Mesenchymal stem cell (in vitro differentiated cells and primary cell): ENCODE data around the gene RBM5.

ENCODE experiments used
- DNase-seq: peaks from one replicate; pipeline ENCODE4 v3.0.0-alpha.2; 2013
- H2AFZ ChIP-seq: one replicate; pipeline ENCODE4 v1.6.1; 2013; ENCODE audit warnings: low read depth, mild to moderate bottlenecking, control low read depth, inconsistent platforms, low read length, moderate library complexity
- H2AK5ac ChIP-seq: 2 replicates; pipeline ENCODE4 v1.6.1; 2013; ENCODE audit warnings: low read length, moderate library complexity, mild to moderate bottlenecking, inconsistent platforms; ENCODE audit not compliant: severe bottlenecking
- H2BK120ac ChIP-seq: one replicate; pipeline ENCODE4 v1.6.1; 2013; ENCODE audit warnings: low read depth, mild to moderate bottlenecking, inconsistent platforms, low read length, moderate library complexity
- H2BK12ac ChIP-seq, 2 experiments: one replicate each; pipeline ENCODE4 v1.6.1; 2013; ENCODE audit warnings: inconsistent platforms in 2 of 2, low read length in 2 of 2, mild to moderate bottlenecking in 2 of 2, moderate library complexity in 2 of 2, control low read depth in 1 of 2
- H2BK15ac ChIP-seq: one replicate; pipeline ENCODE4 v1.6.1; 2013; ENCODE audit warnings: mild to moderate bottlenecking, low read depth, inconsistent platforms; ENCODE audit not compliant: poor library complexity, severe bottlenecking
- H2BK5ac ChIP-seq: 2 replicates; pipeline ENCODE4 v1.6.1; 2013; ENCODE audit warnings: low read depth, mild to moderate bottlenecking, low read length, control low read depth, inconsistent platforms; ENCODE audit not compliant: poor library complexity, severe bottlenecking
- H3K14ac ChIP-seq, 2 experiments: one replicate each; pipeline ENCODE4 v1.6.1; 2013; ENCODE audit warnings: inconsistent platforms in 2 of 2, low read length in 2 of 2, control low read depth in 1 of 2, mild to moderate bottlenecking in 1 of 2, moderate library complexity in 1 of 2
- H3K18ac ChIP-seq, 2 experiments: one replicate each; pipeline ENCODE4 v1.6.1; 2013; ENCODE audit warnings: inconsistent platforms in 2 of 2, low read length in 2 of 2, control low read depth in 1 of 2, low read depth in 1 of 2, mild to moderate bottlenecking in 1 of 2
- H3K23ac ChIP-seq, 2 experiments: one replicate each; pipeline ENCODE4 v1.6.1; 2013; ENCODE audit warnings: inconsistent platforms in 2 of 2, low read length in 2 of 2, mild to moderate bottlenecking in 2 of 2, moderate library complexity in 2 of 2, control low read depth in 1 of 2
- H3K27ac ChIP-seq: 2 replicates; pipeline ENCODE4 v1.5.1; 2013; ENCODE audit warnings: mild to moderate bottlenecking, moderate library complexity, low read length, control low read depth, inconsistent platforms; ENCODE audit not compliant: poor library complexity, severe bottlenecking
- H3K27me3 ChIP-seq, 2 experiments: 2 replicates each; pipeline versions ENCODE4 v1.6.1 to v1.7.0; 2013; ENCODE audit warnings: low read length in 2 of 2, mild to moderate bottlenecking in 2 of 2, moderate library complexity in 2 of 2, control low read depth in 1 of 2, inconsistent platforms in 1 of 2; ENCODE audit not compliant: control insufficient read depth in 1 of 2, insufficient read depth in 1 of 2
- H3K36me3 ChIP-seq, 2 experiments: 2 replicates each; pipeline versions ENCODE4 v1.6.1 to v1.7.0; 2013; ENCODE audit warnings: low read length in 2 of 2, control low read depth in 1 of 2, inconsistent platforms in 1 of 2, low read depth in 1 of 2, mild to moderate bottlenecking in 1 of 2; ENCODE audit not compliant: insufficient read depth in 2 of 2, control insufficient read depth in 1 of 2
- H3K4ac ChIP-seq, 2 experiments: one replicate each; pipeline ENCODE4 v1.6.1; 2013; ENCODE audit warnings: inconsistent platforms in 2 of 2, low read length in 2 of 2, mild to moderate bottlenecking in 2 of 2, moderate library complexity in 2 of 2, control low read depth in 1 of 2, low read depth in 1 of 2
- H3K4me1 ChIP-seq: 2 replicates; pipeline ENCODE4 v1.6.1; 2013; ENCODE audit warnings: low read depth, low read length, control low read depth; ENCODE audit not compliant: control insufficient read depth, insufficient read depth
- H3K4me2 ChIP-seq: 2 replicates; pipeline ENCODE4 v1.6.1; 2013; ENCODE audit warnings: low read length, mild to moderate bottlenecking, inconsistent platforms; ENCODE audit not compliant: poor library complexity, severe bottlenecking
- H3K4me3 ChIP-seq, 2 experiments: 2 replicates each; pipeline versions ENCODE4 v1.5.1 to v1.7.0; 2013; ENCODE audit warnings: low read length in 2 of 2, mild to moderate bottlenecking in 2 of 2, control low read depth in 1 of 2, low read depth in 1 of 2; ENCODE audit not compliant: insufficient read depth in 1 of 2
- H3K79me1 ChIP-seq: replicated peaks from 2 replicates; pipeline ENCODE4 v1.6.1; 2013; ENCODE audit warnings: mild to moderate bottlenecking, control low read depth, low read length, inconsistent platforms; ENCODE audit not compliant: poor library complexity, severe bottlenecking
- H3K9ac ChIP-seq: 2 replicates; pipeline ENCODE4 v1.7.0; 2013; ENCODE audit warnings: mild to moderate bottlenecking, low read length, moderate library complexity
- H3K9me3 ChIP-seq: 2 replicates; pipeline ENCODE4 v1.7.0; 2013; ENCODE audit warnings: mild to moderate bottlenecking, low read length; ENCODE audit not compliant: control insufficient read depth
- H4K8ac ChIP-seq: one replicate; pipeline ENCODE4 v1.6.1; 2013; ENCODE audit warnings: inconsistent platforms, mild to moderate bottlenecking, low read length, moderate library complexity
- H4K91ac ChIP-seq: one replicate; pipeline ENCODE4 v1.6.1; 2013; ENCODE audit warnings: mild to moderate bottlenecking, low read length, inconsistent platforms
- WGBS: methylation state at CpG from one replicate; pipeline ENCODE4 v1.1.7; 2013; ENCODE audit warnings: mixed read lengths; 5-methylcytosine and 5-hydroxymethylcytosine counted together

The RBM5 gene

GRCh38 chr3:50122661-50123391 lies 34.1 kb downstream of the RBM5 start:
- no peak for DNase-seq
- 87% methylated on average over 13 of the region's 14 CpGs for WGBS
- Histone ChIP-seq H3K4ac (peak overlapping the region in 1 of 2 experiments; percentile 46), H2AFZ (no peak overlapping the region), H3K36me3 (peaks cover 31 to 53% of the 10 kb centered on the region in 2 experiments), H4K8ac (no peak overlapping the region), H2AK5ac (no peak overlapping the region), H3K27me3 (peaks cover 0 to 17% of the 10 kb centered on the region in 2 experiments), H3K79me1 (no peaks in the 10 kb centered on the region), H3K27ac (no peak overlapping the region), H3K18ac (no peak overlapping the region), H3K9me3 (no peaks in the 10 kb centered on the region), H3K23ac (no peak overlapping the region), H3K4me1 (peaks cover 34% of the 10 kb centered on the region), H2BK12ac (peak overlapping the region in 1 of 2 experiments; percentile 11), H4K91ac (peak overlapping the region; percentile 43), H3K14ac (no peak overlapping the region), H2BK15ac (peak overlapping the region; percentile 36), H2BK5ac (no peak overlapping the region), H3K4me3 (no peak overlapping the region), H3K4me2 (no peak overlapping the region), H2BK120ac (no peak overlapping the region), H3K9ac (no peak overlapping the region)

GRCh38 chr3:50123394-50124051 lies 34.8 kb downstream of the RBM5 start:
- no peak overlapping the region for H3K4me3 ChIP-seq
- peaks cover 24 to 46% of the 10 kb centered on the region in 2 experiments for H3K36me3 ChIP-seq
- H2AK5ac ChIP-seq = no peak overlapping the region
- H2BK15ac ChIP-seq = peak overlapping the region; percentile 71
- no peak overlapping the region for H2BK12ac ChIP-seq
- H3K4me2 ChIP-seq = no peak overlapping the region
- H4K91ac ChIP-seq = peak overlapping the region; percentile 35
- H3K4me1 ChIP-seq = peaks cover 34% of the 10 kb centered on the region
- H3K23ac ChIP-seq = no peak overlapping the region
- no peak overlapping the region for H3K14ac ChIP-seq
- H2BK120ac ChIP-seq = no peak overlapping the region
- H4K8ac ChIP-seq = no peak overlapping the region
- DNase-seq = no peak
- H2BK5ac ChIP-seq = no peak overlapping the region
- no peaks in the 10 kb centered on the region for H3K79me1 ChIP-seq
- H2AFZ ChIP-seq = no peak overlapping the region
- no peak overlapping the region for H3K27ac ChIP-seq
- H3K27me3 ChIP-seq = peaks cover 0 to 20% of the 10 kb centered on the region in 2 experiments
- H3K9me3 ChIP-seq = no peaks in the 10 kb centered on the region
- H3K4ac ChIP-seq = peak overlapping the region in 1 of 2 experiments; percentile 46
- H3K9ac ChIP-seq = no peak overlapping the region
- 89% methylated on average over 4 of the region's 4 CpGs for WGBS
- H3K18ac ChIP-seq = no peak overlapping the region

GRCh38 chr3:50124052-50124799 lies 35.5 kb downstream of the RBM5 start:
- DNase-seq = no peak
- Histone ChIP-seq H3K14ac (peak overlapping the region in 1 of 2 experiments; percentile 39), H3K27ac (no peak overlapping the region), H2BK5ac (no peak overlapping the region), H3K4ac (no peak overlapping the region), H3K9me3 (no peaks in the 10 kb centered on the region), H3K36me3 (peaks cover 17 to 41% of the 10 kb centered on the region in 2 experiments), H3K79me1 (no peaks in the 10 kb centered on the region), H3K18ac (peak overlapping the region; percentile 6 to 46), H3K27me3 (peaks cover 0 to 25% of the 10 kb centered on the region in 2 experiments), H3K4me3 (no peak overlapping the region), H3K23ac (no peak overlapping the region), H2AFZ (no peak overlapping the region), H4K91ac (no peak overlapping the region), H3K9ac (no peak overlapping the region), H2AK5ac (no peak overlapping the region), H2BK12ac (peak overlapping the region in 1 of 2 experiments; percentile 75), H2BK15ac (no peak overlapping the region), H2BK120ac (no peak overlapping the region), H3K4me2 (no peak overlapping the region), H4K8ac (peak overlapping the region; percentile 66), H3K4me1 (peaks cover 34% of the 10 kb centered on the region)
- WGBS = 52% methylated on average over 6 of the region's 15 CpGs

- WGBS = 65% methylated on average over 11 of the region's 12 CpGs
- H3K14ac ChIP-seq = peak overlapping the region in 1 of 2 experiments; percentile 39
- H3K36me3 ChIP-seq = peaks cover 15 to 35% of the 10 kb centered on the region in 2 experiments
- peaks cover 0 to 30% of the 10 kb centered on the region in 2 experiments for H3K27me3 ChIP-seq
- H3K9ac ChIP-seq = no peak overlapping the region
- H3K4me1 ChIP-seq = peaks cover 34% of the 10 kb centered on the region
- no peaks in the 10 kb centered on the region for H3K9me3 ChIP-seq
- H3K23ac ChIP-seq = no peak overlapping the region
- H4K91ac ChIP-seq = no peak overlapping the region
- H3K4me2 ChIP-seq = no peak overlapping the region
- peak overlapping the region; percentile 66 for H4K8ac ChIP-seq
- DNase-seq = no peak
- no peak overlapping the region for H2BK15ac ChIP-seq
- no peak overlapping the region for H2AFZ ChIP-seq
- peak overlapping the region; percentile 8 to 44 for H3K18ac ChIP-seq
- H2AK5ac ChIP-seq = no peak overlapping the region
- H2BK120ac ChIP-seq = peak overlapping the region; percentile 35
- no peak overlapping the region for H3K4ac ChIP-seq
- H3K27ac ChIP-seq = no peak overlapping the region
- no peaks in the 10 kb centered on the region for H3K79me1 ChIP-seq
- no peak overlapping the region for H3K4me3 ChIP-seq
- peak overlapping the region in 1 of 2 experiments; percentile 79 for H2BK12ac ChIP-seq
- no peak overlapping the region for H2BK5ac ChIP-seq
These were observed 36.1 kb downstream of the RBM5 start for GRCh38 chr3:50124800-50125178.
